HUDEP-2 (cell line): Measurements from ENCODE around the gene RMC1.
"Not testable (repeated sequence)": the region's sequence is repeated elsewhere in the genome, so short reads cannot be mapped to it uniquely, and the experiment has no call there.

Experiments
- DNase-seq, 76 experiments: peaks; one replicate each; lab custom pipeline; 2025; ENCODE audit not compliant: unreplicated experiment in 76 of 76; lab: John Stamatoyannopoulos, UW

The RMC1 gene

DNA sequence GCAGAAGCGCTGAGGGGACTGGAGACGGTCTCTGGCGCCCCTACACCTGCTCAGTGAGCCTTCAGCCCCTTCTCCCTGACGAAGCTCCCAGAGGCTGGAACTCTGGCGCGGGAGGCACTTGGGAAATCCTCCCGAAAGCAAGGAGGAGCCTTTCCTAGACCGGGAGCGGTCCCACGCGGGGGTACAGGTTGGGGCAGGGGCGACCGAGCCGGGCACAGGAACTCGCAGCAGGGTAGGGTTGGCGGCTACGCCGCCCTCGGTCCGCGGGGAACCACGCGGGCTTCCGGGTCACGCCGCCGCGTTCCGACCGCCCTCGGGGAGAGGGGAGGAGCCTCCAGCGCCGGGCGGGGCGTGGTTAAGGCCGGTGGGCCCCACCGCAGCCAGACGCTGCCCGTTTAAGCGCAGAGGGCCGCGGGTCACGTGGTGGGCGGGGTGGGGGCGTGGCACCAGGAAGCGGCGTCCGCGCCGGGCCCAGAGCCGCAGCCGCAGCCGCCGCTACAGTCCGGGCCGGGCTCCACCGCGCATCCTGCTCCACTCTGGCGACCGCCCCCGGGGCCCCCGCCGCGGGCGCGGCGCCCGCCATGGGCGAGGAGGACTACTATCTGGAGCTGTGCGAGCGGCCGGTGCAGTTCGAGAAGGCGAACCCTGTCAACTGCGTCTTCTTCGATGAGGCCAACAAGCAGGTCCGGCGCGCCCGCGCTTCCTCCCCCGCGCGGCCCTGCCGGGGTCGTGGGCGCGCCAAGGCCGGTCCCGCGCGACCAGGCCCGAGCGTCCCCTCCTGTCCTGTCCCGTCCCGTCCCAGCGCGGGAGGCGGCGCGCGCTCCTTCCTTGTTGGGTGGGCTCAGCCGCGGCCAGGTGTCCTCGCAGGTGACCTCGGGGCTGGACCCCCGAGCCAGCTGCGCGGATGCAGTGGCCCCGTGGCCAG lies at the start of gene RMC1:
Gene RMC1, plus strand, starts transcription at position 474 of the 925 bp plus-strand sequence. Its CDS starts 108 bp downstream, at position 582.
- peak in 75 of 76 experiments; percentile 29 to 99 (median 94) for DNase-seq

DNA sequence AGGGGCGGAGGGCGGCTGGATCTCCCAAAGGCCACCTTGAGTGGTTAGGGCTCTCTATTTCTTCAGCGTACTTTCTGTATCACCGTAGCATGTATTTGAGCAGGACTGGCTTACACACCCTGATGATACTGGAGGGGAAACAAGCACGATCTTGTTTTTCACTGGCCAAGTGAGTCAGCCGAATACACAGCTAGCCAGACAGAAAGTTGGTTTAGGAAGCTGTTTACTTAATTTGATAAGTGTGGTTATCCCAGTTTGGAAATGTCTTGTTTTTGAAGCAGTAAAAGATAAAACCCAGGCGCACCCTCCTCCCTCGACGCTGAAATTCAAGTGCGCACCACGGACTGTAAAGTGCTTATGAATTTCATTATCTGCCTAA lies 49.6 kb upstream of the RMC1 start:
- DNase-seq = peak in 7 of 76 experiments; percentile 7 to 36 (median 24)

DNA sequence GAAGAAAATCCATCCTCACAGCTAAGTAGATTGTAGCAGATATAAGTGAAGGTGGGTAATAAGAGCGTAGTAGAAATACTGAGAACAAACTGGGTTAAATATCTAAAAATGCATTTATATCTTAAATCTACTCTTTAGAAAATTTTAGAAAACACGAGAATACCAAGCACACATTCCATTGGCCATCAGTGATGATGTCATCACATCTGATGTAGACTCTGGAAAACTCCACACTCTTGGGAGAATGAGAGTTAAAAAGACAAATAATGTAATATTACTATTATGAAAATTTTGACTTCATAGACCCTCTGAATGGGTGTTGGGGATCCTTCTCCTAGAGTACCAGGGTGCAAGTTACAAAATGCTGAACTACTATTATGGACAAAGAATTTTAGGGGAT lies 46.5 kb upstream of the RMC1 start:
- no peak for DNase-seq

DNA sequence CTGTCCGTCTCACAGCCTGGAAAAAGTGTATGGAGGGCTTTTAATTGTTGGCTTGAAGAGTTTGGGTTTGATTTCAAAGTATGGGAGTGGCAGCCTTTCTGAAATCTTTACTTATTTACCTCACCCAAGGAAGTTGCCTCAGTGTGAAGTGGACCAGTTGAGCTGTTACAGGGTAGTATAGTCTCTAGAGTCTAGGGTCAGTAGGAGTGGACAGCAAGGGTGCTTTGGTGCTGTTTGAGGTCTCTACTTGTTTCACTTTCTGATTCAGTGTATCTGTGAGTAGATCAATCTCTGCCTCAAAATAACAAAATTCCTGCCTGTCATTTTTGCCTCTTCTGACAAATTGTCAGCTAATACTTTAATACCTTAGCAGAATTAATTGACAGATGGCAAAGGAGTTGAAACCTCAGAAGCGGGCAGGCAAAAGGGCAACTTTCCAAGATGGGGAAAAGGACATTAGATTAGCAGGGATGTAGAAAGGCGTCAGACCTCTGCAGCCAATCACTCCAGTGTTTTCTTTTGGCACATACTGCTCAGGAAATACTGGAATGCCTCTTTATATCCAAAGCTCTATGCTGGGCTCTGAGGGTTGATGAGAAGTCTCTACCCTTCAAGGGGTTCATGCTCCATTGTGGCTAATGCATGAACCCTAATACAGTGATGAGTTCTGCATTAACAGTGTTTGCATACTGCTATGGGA lies 44.3 kb upstream of the RMC1 start:
- DNase-seq = no peak

DNA sequence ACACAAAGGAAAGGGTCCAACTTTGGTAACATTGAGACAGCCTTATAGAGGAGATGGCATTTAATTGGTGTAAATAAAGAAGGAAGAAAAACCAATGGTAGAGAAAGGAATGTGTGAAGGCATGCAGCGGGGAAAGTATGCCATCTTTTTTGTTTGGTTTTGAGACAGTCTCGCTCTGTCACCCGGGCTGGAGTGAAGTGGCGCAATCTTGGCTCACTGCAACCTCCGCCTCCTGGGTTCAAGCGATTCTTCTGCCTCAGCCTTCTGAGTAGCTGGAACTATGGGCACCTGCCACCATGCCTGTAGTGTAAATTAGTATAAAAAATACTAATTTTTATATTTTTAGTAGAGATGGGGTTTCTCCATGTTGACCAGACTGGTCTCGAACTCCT lies 43.8 kb upstream of the RMC1 start:
- DNase-seq = no peak

DNA sequence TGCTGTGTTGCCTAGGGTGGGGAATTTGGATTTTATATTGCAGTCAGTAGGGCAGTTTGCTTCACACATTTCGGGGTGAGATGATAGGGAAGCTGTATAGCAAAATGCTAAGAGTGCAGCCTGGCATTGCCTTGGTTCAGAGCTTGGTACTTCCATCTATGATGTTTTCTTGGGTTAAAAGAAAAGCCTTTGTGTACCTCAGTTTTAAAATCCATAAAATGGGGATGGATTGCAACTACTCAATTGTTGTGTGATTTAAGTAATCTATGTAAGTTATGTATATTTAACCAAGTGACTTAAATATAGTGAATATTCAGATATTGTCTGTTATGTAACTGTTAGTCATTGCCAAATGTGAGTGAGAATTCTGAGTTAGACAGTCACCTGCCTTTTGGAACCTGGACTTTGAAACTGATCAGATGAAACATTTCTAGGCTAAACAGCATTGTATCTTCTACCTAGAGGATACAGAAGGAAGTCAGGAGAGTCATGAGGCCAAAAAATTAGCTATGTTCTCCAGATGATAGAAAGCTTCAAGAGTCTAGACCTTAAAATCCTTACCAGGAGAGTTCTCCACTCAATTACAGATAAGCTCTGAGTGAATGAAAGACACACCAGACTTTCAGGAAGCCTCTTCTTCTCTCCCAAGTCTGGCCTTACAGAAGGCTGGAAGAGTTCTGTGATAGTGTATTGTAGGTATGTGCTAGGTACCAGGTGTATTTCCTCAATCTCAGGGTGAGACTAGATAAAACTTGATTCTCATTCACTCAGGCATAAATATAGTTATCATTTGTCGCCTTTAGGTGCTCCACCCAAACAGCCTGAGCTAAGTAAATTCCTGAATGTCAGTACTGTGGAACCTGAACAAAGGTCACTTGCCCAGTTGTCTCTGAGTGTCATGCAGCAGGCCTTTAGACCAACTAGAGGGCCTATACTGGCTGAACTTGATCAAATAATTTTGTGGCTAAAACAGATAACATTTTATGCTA lies 42.7 kb upstream of the RMC1 start:
- no peak for DNase-seq

DNA sequence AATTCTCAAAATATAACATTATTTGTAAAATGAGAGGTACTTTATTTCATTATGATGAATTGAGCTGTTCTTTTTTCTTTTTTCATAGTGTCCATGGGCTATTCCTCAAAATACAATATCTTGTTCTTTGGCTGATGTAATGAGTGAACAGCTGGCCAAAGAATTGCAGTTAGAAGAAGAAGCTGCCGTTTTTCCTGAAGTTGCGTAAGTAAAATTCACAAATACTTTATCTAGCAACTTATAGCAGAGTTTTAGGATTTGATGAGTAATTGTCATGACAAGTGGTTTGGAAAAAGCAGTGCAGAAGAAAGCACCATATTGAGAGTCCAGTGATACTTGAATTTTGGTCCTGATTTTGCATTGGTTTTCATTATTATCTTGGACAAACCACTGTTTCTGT lies 40.4 kb upstream of the RMC1 start:
- no peak for DNase-seq

DNA sequence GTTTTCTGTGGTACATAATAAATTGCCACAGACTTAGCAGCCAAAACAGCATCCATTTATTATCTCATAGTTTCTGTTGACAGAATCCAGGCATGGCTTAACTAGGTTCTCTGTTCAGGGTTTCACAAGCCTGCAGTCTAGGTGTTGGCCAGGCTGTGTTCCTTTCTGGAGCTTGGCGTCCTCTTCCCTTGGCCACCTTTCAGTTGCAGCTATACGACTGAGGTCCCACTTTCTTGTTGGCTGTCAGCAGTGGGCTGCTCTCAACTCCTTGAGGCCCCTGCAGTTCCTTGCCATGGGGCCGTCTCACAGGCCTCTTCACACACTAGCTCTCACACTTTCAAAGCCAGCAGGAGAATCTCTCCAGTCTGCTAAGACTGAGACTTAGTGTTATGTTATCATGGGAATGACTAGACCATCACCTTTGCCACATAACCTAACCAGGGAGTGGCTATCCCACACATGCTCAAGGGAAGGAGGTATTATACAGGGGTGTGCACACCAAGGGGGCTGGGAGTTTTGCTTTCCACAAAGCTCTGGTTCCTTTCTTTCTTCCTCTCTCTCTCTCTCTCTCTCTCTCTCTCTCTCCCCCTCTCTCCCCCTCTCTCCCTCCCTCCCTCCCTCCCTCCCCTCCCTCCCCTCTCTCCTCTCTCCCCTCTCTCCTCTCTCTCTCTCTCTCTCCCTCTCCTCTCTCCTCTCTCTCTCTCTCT lies 34.4 kb upstream of the RMC1 start:
- no peak for DNase-seq

DNA sequence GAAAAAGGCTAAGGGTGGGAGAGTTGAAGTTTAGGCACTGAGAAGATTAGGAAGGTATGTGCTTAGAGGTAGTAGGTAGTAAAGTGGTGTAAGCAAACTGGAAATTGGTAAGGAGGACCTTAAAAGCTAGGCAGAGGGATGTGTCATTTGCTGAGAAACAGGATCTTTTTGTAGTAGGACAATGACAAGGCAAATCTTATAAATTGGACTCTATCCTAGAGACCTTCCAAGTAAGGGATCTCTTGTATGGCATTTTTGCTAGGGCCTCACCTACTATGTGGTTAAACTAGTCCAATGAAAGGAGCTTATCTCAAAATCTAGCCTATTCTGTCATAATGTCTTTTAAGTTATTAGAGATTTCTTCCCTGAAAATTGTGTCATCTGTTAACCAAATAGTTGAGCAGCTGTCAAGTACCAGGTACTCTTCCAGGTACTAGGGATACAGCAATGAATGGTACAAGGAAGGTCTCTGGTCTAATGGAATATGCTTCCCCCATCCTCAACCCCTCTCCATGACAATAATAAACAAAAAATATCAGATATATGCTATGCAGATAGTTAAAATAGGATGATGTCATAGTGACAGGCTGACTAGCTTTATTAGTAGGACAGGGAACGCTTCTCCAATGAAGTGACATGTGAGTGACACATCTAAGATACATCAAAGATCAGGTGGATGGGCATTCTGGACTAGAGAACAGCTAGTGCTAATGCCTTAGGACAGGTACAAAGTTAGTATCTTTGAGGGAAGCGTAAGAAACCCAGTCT lies 32.5 kb upstream of the RMC1 start:
- no peak for DNase-seq

DNA sequence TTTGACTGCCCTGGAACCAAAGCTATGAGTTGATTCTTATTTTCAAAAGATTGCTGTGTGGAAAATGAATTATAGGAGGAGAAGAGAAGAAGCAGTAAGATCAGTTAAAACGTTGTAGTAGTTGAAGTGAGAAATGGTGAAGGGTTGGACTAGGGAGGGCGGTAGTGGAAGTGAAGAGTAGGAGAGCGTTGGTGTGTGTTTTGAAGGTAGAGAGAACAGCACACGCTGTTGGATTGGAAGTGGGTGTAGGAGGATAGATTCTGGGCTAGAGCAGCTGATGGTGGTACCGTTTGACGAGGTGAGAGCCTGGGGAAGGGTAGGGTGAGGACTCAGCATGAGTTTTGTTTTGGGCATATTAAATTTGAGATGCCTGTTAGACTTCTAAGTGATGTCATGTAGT lies 31.8 kb upstream of the RMC1 start:
- no peak for DNase-seq

DNA sequence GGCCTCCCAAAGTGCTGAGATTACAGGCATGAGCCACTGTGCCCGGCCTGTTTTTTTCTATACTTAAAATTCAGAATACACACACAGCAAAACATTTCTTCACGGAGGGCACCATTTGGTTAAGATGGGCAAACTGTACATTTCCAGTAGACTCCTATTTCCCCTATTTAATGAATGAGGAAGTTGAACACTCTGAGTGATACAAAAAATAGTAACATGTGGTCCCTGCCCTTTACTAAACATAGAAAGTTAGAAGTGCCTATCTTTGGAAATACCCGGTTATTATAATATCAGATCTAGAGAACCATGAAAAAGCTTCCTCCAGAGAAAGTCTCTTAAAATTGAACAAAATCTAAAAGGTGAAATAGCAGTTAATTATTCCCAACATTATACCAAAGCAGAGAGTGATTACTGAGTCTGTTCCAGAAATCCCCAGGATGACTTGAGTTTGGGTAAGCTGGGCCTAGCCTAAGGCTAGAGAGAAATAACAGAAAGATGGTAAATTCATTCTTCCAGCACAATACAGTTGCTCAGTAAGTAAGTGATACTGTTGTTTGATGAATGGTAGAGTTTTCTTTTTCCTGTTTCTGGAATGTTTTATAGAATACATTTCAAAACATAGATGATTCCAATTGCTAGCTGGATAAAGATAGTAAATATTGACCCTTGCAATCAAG lies 23.3 kb upstream of the RMC1 start:
- no peak for DNase-seq

DNA sequence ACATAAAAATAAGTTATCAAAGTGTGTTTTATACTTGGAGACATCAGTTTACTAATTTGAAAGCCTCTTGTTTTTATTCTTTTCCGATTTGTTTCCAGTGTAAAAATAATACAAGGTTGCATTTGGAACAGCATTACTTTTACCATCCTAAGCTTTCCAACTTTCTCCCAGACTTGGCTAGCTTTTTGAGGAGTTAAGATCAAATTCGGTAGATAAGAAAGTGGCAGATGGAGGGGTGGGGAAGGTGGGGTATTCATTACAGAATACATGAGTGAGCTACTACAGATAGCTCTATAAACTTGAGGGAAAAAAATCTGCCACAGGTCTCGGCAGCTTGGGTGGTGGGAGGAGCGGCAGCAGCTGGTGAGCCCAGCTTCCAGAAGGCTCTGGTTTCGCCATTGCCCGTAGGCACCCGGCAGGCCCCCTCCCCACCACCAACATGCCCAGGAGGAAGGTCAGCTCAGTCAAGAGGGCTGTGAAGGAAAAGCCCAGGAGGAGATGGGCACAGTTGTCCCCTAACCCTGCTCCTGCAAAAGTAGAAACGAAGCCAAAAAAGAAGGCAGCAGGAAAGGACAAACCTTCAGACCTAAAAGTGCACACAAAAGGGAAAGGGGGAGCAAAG lies 18.6 kb upstream of the RMC1 start:
- no peak for DNase-seq

DNA sequence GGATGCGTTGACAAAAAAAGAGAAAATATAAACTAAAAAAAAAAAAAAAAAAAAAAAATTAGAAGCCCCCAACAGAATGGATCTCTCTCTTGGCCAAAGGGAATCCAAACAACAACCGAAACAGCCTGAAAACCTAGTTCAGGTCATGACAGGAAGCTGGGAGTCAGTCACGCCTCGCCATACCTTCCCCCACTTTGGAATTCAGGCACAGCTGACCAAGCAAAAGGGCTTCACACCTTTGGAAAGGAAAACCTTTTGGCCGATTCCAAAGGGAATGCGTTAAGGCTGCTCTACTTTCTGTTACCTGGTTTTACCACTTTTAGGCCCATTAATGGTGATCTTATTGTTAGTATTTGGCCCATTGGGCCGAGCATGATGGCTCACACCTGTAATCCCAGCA lies 17.9 kb upstream of the RMC1 start:
- DNase-seq = no peak

DNA sequence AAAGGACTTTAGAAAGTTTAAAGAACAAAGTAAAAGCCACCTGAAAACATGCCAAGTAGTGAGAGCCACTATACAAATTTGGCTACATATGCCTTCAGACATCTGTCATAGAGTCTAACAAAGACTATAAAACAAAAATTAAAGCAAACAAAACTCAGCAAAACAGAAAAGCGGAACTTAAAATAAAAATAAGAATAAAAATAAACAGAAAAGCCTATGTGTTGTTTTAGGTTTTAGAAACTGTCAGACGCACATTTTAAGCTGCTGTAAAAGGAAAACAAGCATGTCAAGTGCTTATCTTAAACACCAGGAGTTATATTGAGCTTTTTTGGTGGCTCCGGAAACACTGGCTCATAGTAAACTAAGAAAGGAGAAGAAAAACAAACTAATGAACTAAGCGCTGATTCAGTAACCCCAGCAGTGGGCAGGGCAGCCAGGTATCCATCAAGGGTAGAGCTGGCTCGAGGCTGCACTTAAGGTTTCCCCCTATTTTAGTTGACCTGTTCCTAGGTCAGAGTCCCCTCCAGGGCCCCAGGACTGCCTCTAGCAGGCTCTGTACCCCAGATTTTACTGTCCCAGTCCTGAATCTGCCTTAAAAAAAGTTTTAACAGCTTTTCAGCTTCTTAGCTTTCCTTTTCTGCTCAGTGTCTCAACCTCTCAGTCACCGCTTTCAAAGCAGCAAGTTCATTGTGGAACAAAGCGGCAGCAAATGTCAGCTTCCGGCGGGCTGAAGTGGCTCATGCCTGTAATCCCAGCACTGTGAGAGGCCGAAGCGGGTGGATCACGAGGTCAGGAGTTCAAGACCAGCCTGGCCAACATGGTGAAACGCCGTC lies 15.4 kb upstream of the RMC1 start:
- DNase-seq = peak in 19 of 76 experiments; percentile 4 to 58 (median 22)

DNA sequence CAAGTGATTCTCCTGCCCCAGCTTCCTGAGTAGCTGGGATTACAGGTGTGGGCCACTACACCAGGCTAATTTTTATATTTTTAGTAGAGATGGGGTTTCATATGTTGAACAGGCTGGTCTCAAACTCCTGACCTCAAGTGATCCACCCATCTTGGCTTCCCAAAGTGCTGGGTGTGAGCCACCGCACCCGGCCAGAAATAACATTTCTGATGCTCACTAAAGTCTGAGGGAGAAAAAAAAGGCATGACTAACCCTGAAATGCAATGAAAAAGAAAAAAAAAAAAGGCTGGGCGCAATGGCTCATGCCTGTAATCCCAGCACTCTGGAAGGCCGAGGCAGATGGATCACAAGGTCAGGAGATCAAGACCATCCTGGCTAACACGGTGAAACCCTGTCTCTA lies 13.7 kb upstream of the RMC1 start:
- DNase-seq = not testable (repeated sequence)

DNA sequence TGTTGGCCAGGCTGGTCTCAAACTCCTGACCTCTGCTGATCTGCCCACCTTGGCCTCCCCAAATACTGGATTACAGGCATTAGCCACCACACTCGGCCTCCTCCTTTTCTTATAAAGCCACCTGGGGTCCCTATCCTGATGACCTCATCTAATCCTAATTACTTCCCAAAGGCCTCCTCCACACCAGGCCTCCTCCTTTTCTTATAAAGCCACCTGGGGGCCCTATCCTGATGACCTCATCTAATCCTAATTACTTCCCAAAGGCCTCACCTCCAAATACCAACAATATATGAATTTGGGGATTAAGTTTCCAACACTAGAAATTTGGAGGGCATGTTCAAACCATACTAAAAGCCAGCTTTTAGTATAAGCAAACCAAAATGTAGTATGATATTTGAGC lies 9.7 kb upstream of the RMC1 start:
- no peak for DNase-seq

DNA sequence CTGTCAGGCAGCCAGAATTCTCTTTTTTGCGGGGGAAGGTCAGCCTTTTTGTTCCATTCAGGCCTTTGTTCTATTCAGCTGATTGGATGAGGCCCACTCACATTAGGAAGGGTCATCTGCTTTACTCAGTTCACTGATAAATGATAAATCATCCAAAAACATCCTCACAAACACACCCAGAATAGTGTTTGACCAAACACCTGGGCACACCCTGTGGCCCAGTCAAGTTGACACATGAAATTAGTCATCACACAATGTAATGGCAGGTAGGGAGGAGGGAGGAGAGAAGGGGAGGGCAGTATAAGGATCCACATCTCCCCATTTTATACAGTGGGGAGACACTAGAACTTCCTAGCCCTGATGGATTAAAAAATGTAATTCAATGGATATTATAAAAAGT lies 8.3 kb upstream of the RMC1 start:
- DNase-seq = no peak
